IgD-negative memory B cell (primary cell): Measurements from ENCODE around the gene TST. TPM values are rescaled to one million over a fixed set of nuclear protein-coding genes. Genes with fewer than 3 reads are reported as not detected.

ENCODE experiments used
- H3K27ac Mint-ChIP-seq, 3 donors: one replicate each; pipeline ENCODE4 v1.8.0; 2020 to 2022; ENCODE audit warnings: mild to moderate bottlenecking in 3 of 3, mixed read lengths in 3 of 3, moderate library complexity in 1 of 3
- H3K27me3 Mint-ChIP-seq: one replicate; pipeline ENCODE4 v1.8.0; 2021; ENCODE audit warnings: mixed read lengths
- H3K36me3 Mint-ChIP-seq: one replicate; pipeline ENCODE4 v1.8.0; 2020; ENCODE audit warnings: mild to moderate bottlenecking, mixed read lengths
- H3K4me1 Mint-ChIP-seq, 3 donors: one replicate each; pipeline ENCODE4 v1.8.0; 2020 to 2022; ENCODE audit warnings: mixed read lengths in 3 of 3, mild to moderate bottlenecking in 1 of 3
- H3K4me3 Mint-ChIP-seq, 4 donors: one replicate each; pipeline ENCODE4 v1.8.0; 2020 to 2022; ENCODE audit warnings: mild to moderate bottlenecking in 4 of 4, mixed read lengths in 4 of 4, moderate library complexity in 3 of 4
- H3K9me3 Mint-ChIP-seq, 3 donors: one replicate each; pipeline ENCODE4 v1.8.0; 2020 to 2021; ENCODE audit warnings: mixed read lengths in 3 of 3, mild to moderate bottlenecking in 1 of 3
- polyA plus RNA-seq: library from polyadenylated mRNA; unstranded; fragments of 300-500 nt; fragmentation: Illumina TruSeq; gene quantifications from one replicate; pipeline ENCODE4 v1.2.3, GENCODE V29; 2021

Gene TST
- polyA plus RNA-seq, 1 donor from 2014 or later = 3.8 TPM

GRCh38 chr22:36977947-36978660 is 41.1 kb downstream of the TST start:
- H3K4me1 Mint-ChIP-seq = peaks cover 0 to 7% (median 6%) of the 10 kb centered on the region in 3 donors
- H3K36me3 Mint-ChIP-seq = peaks cover 1% of the 10 kb centered on the region
- H3K9me3 Mint-ChIP-seq = no peaks in the 10 kb centered on the region
- H3K27ac Mint-ChIP-seq = peak overlapping the region; percentile 11 to 94 (median 75)
- H3K27me3 Mint-ChIP-seq = peaks cover 6% of the 10 kb centered on the region
- H3K4me3 Mint-ChIP-seq = peak overlapping the region; percentile 92 to 99 (median 94)

GRCh38 chr22:36977401-36977861 is 41.8 kb downstream of the TST start:
- Mint-ChIP-seq H3K27me3 (peaks cover 6% of the 10 kb centered on the region), H3K9me3 (no peaks in the 10 kb centered on the region), H3K4me3 (peak overlapping the region; percentile 92 to 99 (median 94)), H3K4me1 (peaks cover 0 to 7% (median 6%) of the 10 kb centered on the region in 3 donors), H3K36me3 (peaks cover 1% of the 10 kb centered on the region), H3K27ac (peak overlapping the region; percentile 11 to 94 (median 75))

GRCh38 chr22:36976606-36977005 is 42.6 kb downstream of the TST start:
- peaks cover 2% of the 10 kb centered on the region for H3K27me3 Mint-ChIP-seq
- peak overlapping the region in 1 of 3 donors; percentile 75 for H3K27ac Mint-ChIP-seq
- H3K4me1 Mint-ChIP-seq = peaks cover 0 to 7% (median 6%) of the 10 kb centered on the region in 3 donors
- H3K4me3 Mint-ChIP-seq = peak overlapping the region in 2 of 4 donors; percentile 38 to 93
- H3K36me3 Mint-ChIP-seq = no peaks in the 10 kb centered on the region
- H3K9me3 Mint-ChIP-seq = no peaks in the 10 kb centered on the region

GRCh38 chr22:36971341-36972125 is 47.7 kb downstream of the TST start:
- Mint-ChIP-seq H3K27me3 (no peaks in the 10 kb centered on the region), H3K4me3 (no peak overlapping the region), H3K36me3 (no peaks in the 10 kb centered on the region), H3K9me3 (no peaks in the 10 kb centered on the region), H3K4me1 (no peaks in the 10 kb centered on the region), H3K27ac (no peak overlapping the region)

GRCh38 chr22:36968249-36968964 is 50.8 kb downstream of the TST start:
- Mint-ChIP-seq H3K36me3 (no peaks in the 10 kb centered on the region), H3K9me3 (no peaks in the 10 kb centered on the region), H3K4me1 (no peaks in the 10 kb centered on the region), H3K4me3 (no peak overlapping the region), H3K27ac (no peak overlapping the region), H3K27me3 (peaks cover 1% of the 10 kb centered on the region)

- H3K36me3 Mint-ChIP-seq = no peaks in the 10 kb centered on the region
- peak overlapping the region in 1 of 3 donors; percentile 73 for H3K27ac Mint-ChIP-seq
- no peak overlapping the region for H3K4me3 Mint-ChIP-seq
- no peaks in the 10 kb centered on the region for H3K4me1 Mint-ChIP-seq
- H3K27me3 Mint-ChIP-seq = peaks cover 2% of the 10 kb centered on the region
- no peaks in the 10 kb centered on the region for H3K9me3 Mint-ChIP-seq
Observed at GRCh38 chr22:36966851-36967540, 52.3 kb downstream of the TST start.

GRCh38 chr22:36965696-36966095 is 53.6 kb downstream of the TST start:
- H3K36me3 Mint-ChIP-seq = no peaks in the 10 kb centered on the region
- no peaks in the 10 kb centered on the region for H3K4me1 Mint-ChIP-seq
- peaks cover 8% of the 10 kb centered on the region for H3K27me3 Mint-ChIP-seq
- H3K27ac Mint-ChIP-seq = no peak overlapping the region
- no peak overlapping the region for H3K4me3 Mint-ChIP-seq
- H3K9me3 Mint-ChIP-seq = no peaks in the 10 kb centered on the region

GRCh38 chr22:36964106-36964505 is 55.1 kb downstream of the TST start:
- no peaks in the 10 kb centered on the region for H3K4me1 Mint-ChIP-seq
- H3K27me3 Mint-ChIP-seq = peaks cover 20% of the 10 kb centered on the region
- no peaks in the 10 kb centered on the region for H3K36me3 Mint-ChIP-seq
- H3K27ac Mint-ChIP-seq = no peak overlapping the region
- H3K4me3 Mint-ChIP-seq = no peak overlapping the region
- no peaks in the 10 kb centered on the region for H3K9me3 Mint-ChIP-seq

GRCh38 chr22:36963302-36963701 is 55.9 kb downstream of the TST start:
- peaks cover 20% of the 10 kb centered on the region for H3K27me3 Mint-ChIP-seq

GRCh38 chr22:36961626-36962025 is 57.6 kb downstream of the TST start:
- peaks cover 0 to 4% (median 0%) of the 10 kb centered on the region in 3 donors for H3K9me3 Mint-ChIP-seq
- H3K36me3 Mint-ChIP-seq = no peaks in the 10 kb centered on the region
- no peak overlapping the region for H3K27ac Mint-ChIP-seq
- H3K4me3 Mint-ChIP-seq = no peak overlapping the region
- H3K4me1 Mint-ChIP-seq = no peaks in the 10 kb centered on the region
- peaks cover 20% of the 10 kb centered on the region for H3K27me3 Mint-ChIP-seq

More at GRCh38 chr22:36963302-36963701, 55.9 kb downstream of the TST start:
- H3K36me3 Mint-ChIP-seq = no peaks in the 10 kb centered on the region
- H3K9me3 Mint-ChIP-seq = no peaks in the 10 kb centered on the region
- H3K27ac Mint-ChIP-seq = peak overlapping the region in 1 of 3 donors; percentile 39
- H3K4me1 Mint-ChIP-seq = no peaks in the 10 kb centered on the region
- H3K4me3 Mint-ChIP-seq = no peak overlapping the region

Other genes starting within 250 kb of the TST start
- gene IFT27, start 243.3 kb downstream of the TST start, polyA plus RNA-seq = 12.4 TPM
- gene PVALB, start 202.4 kb downstream of the TST start, polyA plus RNA-seq = not detected
- 121 TPM for gene NCF4, start 158.4 kb downstream of the TST start, polyA plus RNA-seq
- 17.6 TPM for gene CSF2RB, start 105.8 kb downstream of the TST start, polyA plus RNA-seq
- gene MPST, start 295 bp upstream of the TST start, polyA plus RNA-seq = 16.2 TPM
- 13.3 TPM for gene KCTD17, start 32.3 kb upstream of the TST start, polyA plus RNA-seq
- gene TMPRSS6, start 90.3 kb upstream of the TST start, polyA plus RNA-seq = not detected
- 13.2 TPM for gene IL2RB, start 130.5 kb upstream of the TST start, polyA plus RNA-seq
- gene C1QTNF6, start 168.8 kb upstream of the TST start, polyA plus RNA-seq = 1.0 TPM
- gene SSTR3, start 193.0 kb upstream of the TST start, polyA plus RNA-seq = 0.95 TPM
- gene RAC2, start 224.8 kb upstream of the TST start, polyA plus RNA-seq = 1,067 TPM